Liver (tissue), 9 donors: ENCODE results near the gene CNPY4. TPM values are rescaled to one million over a fixed set of nuclear protein-coding genes. Genes with fewer than 3 reads are reported as not detected.

ENCODE experiments used
- DNase-seq: peaks from one replicate; pipeline ENCODE4 v3.0.0-alpha.2; 2017; ENCODE audit warnings: low spot score
- H3K27ac ChIP-seq, 2 donors: one replicate each; pipeline ENCODE4 v1.7.0; 2013; ENCODE audit warnings: inconsistent platforms in 2 of 2, low read length in 2 of 2, control low read depth in 1 of 2, low read depth in 1 of 2, mild to moderate bottlenecking in 1 of 2
- H3K27me3 ChIP-seq, 4 donors: one replicate each; pipeline versions ENCODE4 v1.6.1 to v1.7.0; 2013; ENCODE audit warnings: low read length in 3 of 4, inconsistent platforms in 1 of 4, mild to moderate bottlenecking in 1 of 4, moderate library complexity in 1 of 4; ENCODE audit not compliant: control insufficient read depth in 4 of 4, insufficient read depth in 4 of 4
- H3K36me3 ChIP-seq, 4 donors: one replicate each; pipeline versions ENCODE4 v1.6.1 to v1.7.0; 2013; ENCODE audit warnings: low read length in 3 of 4, mild to moderate bottlenecking in 3 of 4, low read depth in 1 of 4, moderate library complexity in 1 of 4; ENCODE audit not compliant: control insufficient read depth in 4 of 4, insufficient read depth in 3 of 4
- H3K4me1 ChIP-seq, 4 donors: one replicate each; pipeline versions ENCODE4 v1.6.1 to v1.7.0; 2013; ENCODE audit warnings: low read length in 3 of 4, mild to moderate bottlenecking in 3 of 4, moderate library complexity in 1 of 4; ENCODE audit not compliant: control insufficient read depth in 4 of 4, insufficient read depth in 4 of 4
- H3K4me3 ChIP-seq, 3 donors: one replicate each; pipeline versions ENCODE4 v1.6.1 to v1.7.0; 2013; ENCODE audit warnings: low read length in 3 of 3, control low read depth in 1 of 3, low read depth in 1 of 3, mild to moderate bottlenecking in 1 of 3
- H3K9ac ChIP-seq, 2 donors: one replicate each; pipeline ENCODE4 v1.7.0; 2013; ENCODE audit warnings: low read length in 2 of 2, mild to moderate bottlenecking in 2 of 2, moderate library complexity in 2 of 2, control low read depth in 1 of 2, low read depth in 1 of 2
- H3K9me3 ChIP-seq, 4 donors: one replicate each; pipeline versions ENCODE4 v1.6.1 to v1.7.0; 2013; ENCODE audit warnings: low read length in 3 of 4; ENCODE audit not compliant: control insufficient read depth in 4 of 4
- CTCF ChIP-seq: fragments of 150-350 bp; IDR thresholded peaks from 2 replicates; pipeline ENCODE4 v1.5.1; 2017; ENCODE audit warnings: improper control_type of control experiment, low read depth, low read length; ENCODE audit not compliant: missing input control
- FOXA1 ChIP-seq: IDR thresholded peaks from 2 replicates; pipeline ENCODE4 v1.6.1; 2016; ENCODE audit warnings: antibody characterized with exemption
- FOXA2 ChIP-seq: IDR thresholded peaks from 2 replicates; pipeline ENCODE4 v1.6.1; 2016; ENCODE audit warnings: antibody characterized with exemption
- HNF4G ChIP-seq: IDR thresholded peaks from 2 replicates; pipeline ENCODE4 v1.6.1; 2016; ENCODE audit warnings: antibody characterized with exemption
- YY1 ChIP-seq: IDR thresholded peaks from 2 replicates; pipeline ENCODE4 v1.6.1; 2016; ENCODE audit warnings: antibody characterized with exemption, mild to moderate bottlenecking
- ZBTB33 ChIP-seq: IDR thresholded peaks from 2 replicates; pipeline ENCODE4 v1.6.1; 2016; ENCODE audit warnings: antibody characterized with exemption
- WGBS: extraction: QIAGEN DNeasy Blood & Tissue Kit; methylation state at CpG from one replicate; pipeline ENCODE4 v1.1.7; 2013; 5-methylcytosine and 5-hydroxymethylcytosine counted together
- polyA plus RNA-seq, 2 donors: library from polyadenylated mRNA; stranded (reverse) in 1 of 2; unstranded in 1 of 2; fragments of 200-250 nt in 1 of 2; fragments of >200 nt in 1 of 2; fragmentation: Nextera tagmentation in 1 of 2; extraction: Ambion mirVana in 1 of 2; gene quantifications; one replicate each; pipeline versions ENCODE4 v1.2.1 to v1.2.3, GENCODE V29; 2013 to 2015
- total RNA-seq, 2 donors: library from RNA; depleted of rRNA; stranded (reverse); fragments of >200 nt; gene quantifications; one replicate each; pipeline ENCODE4 v1.2.3, GENCODE V29; 2014
- TF ChIP-seq, protein P1 (sequence below): IDR thresholded peaks from 2 replicates; pipeline ENCODE4 v1.6.1; 2016; ENCODE audit warnings: antibody characterized with exemption
- donor health status: healthy.
- donor health status: healthy.
- donor health status: healthy.
- donor health status: healthy.
- donor health status: healthy.

Gene CNPY4
- total and polyA plus RNA-seq, 4 donors = 1.9 to 11.9 (median 3.8) TPM

DNA sequence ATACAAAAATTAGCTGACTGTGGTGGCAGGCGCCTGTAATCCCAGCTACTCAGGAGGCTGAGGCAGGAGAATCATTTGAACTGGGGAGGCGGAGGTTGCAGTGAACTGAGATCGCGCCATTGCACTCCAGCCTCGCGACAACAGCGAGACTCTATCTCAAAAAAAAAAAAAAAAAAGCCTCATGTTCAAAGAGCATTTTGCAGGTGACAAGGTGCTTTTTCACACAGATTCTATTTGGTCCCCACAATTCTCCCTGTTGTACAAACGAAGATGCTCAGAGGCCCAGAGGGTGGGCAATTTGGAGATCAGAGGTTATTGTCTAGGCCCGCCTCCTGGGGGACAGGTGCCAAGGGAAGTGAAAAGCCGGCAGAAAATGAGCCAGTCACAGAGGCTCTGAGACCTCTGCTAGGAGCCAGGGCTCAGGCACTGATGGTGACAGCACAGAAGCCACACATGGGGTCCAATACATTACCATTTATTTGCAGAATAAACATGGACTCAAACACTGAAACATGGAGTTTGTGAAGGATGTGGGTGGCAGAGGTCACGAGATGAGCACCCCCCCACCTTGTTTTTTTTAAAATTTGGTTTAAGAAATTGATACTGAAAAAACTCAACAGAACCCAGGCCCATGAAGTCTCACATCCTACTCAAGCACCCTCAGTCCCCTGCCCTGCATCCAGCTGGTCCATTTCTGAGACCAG lies 49.9 kb downstream of the CNPY4 start:
- Histone ChIP-seq H3K4me1 (peaks cover 0 to 11% (median 4%) of the 10 kb centered on the region in 4 donors), H3K4me3 (no peak overlapping the region), H3K9me3 (no peaks in the 10 kb centered on the region), H3K27me3 (peaks cover 0 to 8% (median 2%) of the 10 kb centered on the region in 4 donors), H3K36me3 (no peaks in the 10 kb centered on the region), H3K9ac (no peak overlapping the region), H3K27ac (no peak overlapping the region)
- DNase-seq = no peak
- WGBS = 65% methylated on average over 11 of the region's 11 CpGs
- no peak for TF ChIP-seq HNF4G

DNA sequence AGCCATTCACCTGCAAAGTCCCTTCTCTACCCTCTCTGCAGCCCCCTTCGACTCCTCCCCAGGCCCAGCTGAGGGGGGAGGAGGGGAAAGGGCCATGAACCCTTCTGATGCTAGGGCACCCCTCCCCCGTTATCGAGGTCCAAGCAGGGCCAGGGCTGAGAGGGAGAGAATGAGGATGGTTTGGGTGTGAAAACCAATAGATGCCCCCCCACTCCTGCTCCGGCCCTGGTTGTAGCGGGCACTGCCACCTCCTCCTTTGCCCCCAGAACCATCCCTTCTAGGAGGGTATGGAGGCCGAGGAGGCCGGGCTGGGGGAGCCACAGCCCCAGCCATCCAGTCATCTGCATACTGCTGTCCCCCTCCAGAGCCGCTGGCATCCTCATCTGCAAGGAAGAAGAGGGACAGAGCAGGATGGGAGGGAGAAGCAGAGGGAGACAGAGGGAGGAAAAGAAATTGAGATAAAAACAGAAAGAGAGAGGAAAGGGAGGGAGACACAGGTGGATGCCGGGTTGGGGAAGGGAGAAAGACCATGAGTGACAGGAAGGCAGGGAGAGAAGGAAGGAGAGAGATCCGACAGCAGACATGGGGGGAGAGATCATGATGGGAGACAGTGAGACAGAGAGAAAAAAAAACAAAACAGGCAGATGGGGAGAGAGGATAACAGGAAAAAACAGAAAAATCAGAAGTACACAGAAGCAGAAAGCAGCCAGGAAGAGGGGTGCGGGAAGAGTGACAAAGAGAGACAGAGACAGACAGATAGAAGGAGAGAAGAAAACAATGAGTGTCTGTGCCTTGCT lies 50.9 kb downstream of the CNPY4 start:
- no peak for DNase-seq
- Histone ChIP-seq H3K4me1 (peaks cover 0 to 11% (median 4%) of the 10 kb centered on the region in 4 donors), H3K27ac (no peak overlapping the region), H3K27me3 (peaks cover 0 to 8% (median 2%) of the 10 kb centered on the region in 4 donors), H3K9me3 (no peaks in the 10 kb centered on the region), H3K9ac (no peak overlapping the region), H3K4me3 (no peak overlapping the region), H3K36me3 (no peaks in the 10 kb centered on the region)
- 76% methylated on average over 11 of the region's 11 CpGs for WGBS
- TF ChIP-seq FOXA2 (no peak), ZBTB33 (no peak), YY1 (no peak)
- TF ChIP-seq, protein P1, sequence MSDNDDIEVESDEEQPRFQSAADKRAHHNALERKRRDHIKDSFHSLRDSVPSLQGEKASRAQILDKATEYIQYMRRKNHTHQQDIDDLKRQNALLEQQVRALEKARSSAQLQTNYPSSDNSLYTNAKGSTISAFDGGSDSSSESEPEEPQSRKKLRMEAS = no peak

- DNase-seq = no peak
- no peak overlapping the region for H3K27ac ChIP-seq
- H3K4me1 ChIP-seq = peaks cover 0 to 11% (median 4%) of the 10 kb centered on the region in 4 donors
- H3K9me3 ChIP-seq = no peaks in the 10 kb centered on the region
- TF ChIP-seq FOXA2 = no peak
- 5% methylated on average over 61 of the region's 61 CpGs for WGBS
- H3K27me3 ChIP-seq = peaks cover 0 to 8% (median 2%) of the 10 kb centered on the region in 4 donors
- no peaks in the 10 kb centered on the region for H3K36me3 ChIP-seq
- H3K4me3 ChIP-seq = peak overlapping the region in 1 of 3 donors; percentile 44
- H3K9ac ChIP-seq = no peak overlapping the region
Measured at GRCh38 chr7:100171087-100171681, 51.8 kb downstream of the CNPY4 start.

GRCh38 chr7:100171840-100172239 lies 52.4 kb downstream of the CNPY4 start:
- H3K36me3 ChIP-seq = no peaks in the 10 kb centered on the region
- peaks cover 0 to 8% (median 2%) of the 10 kb centered on the region in 4 donors for H3K27me3 ChIP-seq
- no peak overlapping the region for H3K27ac ChIP-seq
- H3K9me3 ChIP-seq = no peaks in the 10 kb centered on the region
- peaks cover 0 to 11% (median 4%) of the 10 kb centered on the region in 4 donors for H3K4me1 ChIP-seq
- DNase-seq = no peak
- 31% methylated on average over 22 of the region's 22 CpGs for WGBS
- H3K9ac ChIP-seq = no peak overlapping the region
- TF ChIP-seq FOXA1 (no peak), CTCF (no peak)
- peak overlapping the region in 1 of 3 donors; percentile 44 for H3K4me3 ChIP-seq
